ENCODE measurements around the gene HES3. TPM values are rescaled to one million over a fixed set of nuclear protein-coding genes. Genes with fewer than 3 reads are reported as not detected.

HES3 gene
- total RNA-seq = not detected in 2 replicates

- Histone ChIP-seq H4K20me1 (ENCODE audit: insufficient read depth, low read length) (peaks cover 7% of the 10 kb centered on the region), H3K9me3 (ENCODE audit: low read depth, low read length) (no peaks in the 10 kb centered on the region), H3K4me3 (ENCODE audit: insufficient read depth, low read length) (no peak within 1 kb of the TSS), H3K4me2 (ENCODE audit: insufficient read depth, low read length) (no peak within 1 kb of the TSS), H3K27me3 (ENCODE audit: insufficient read depth, low read length) (peaks cover 66% of the 10 kb centered on the region), H3K27ac (ENCODE audit: low read depth, low read length) (no peak within 1 kb of the TSS), H3K36me3 (ENCODE audit: insufficient read depth, low read length) (no peaks in the 10 kb centered on the region), H3K79me2 (ENCODE audit: insufficient read depth, low read length) (no peaks in the 10 kb centered on the region), H3K4me1 (ENCODE audit: insufficient read depth, low read length) (peaks cover 4% of the 10 kb centered on the region), H2AFZ (ENCODE audit: low read length) (no peak within 1 kb of the TSS)
- DNase-seq (ENCODE audit: insufficient read length, low spot score, missing footprints) = peak; percentile 73
- no peak for TF ChIP-seq CTCF (IDR thresholded peaks at IDR 0.05; ENCODE audit: extremely low read depth, low read depth, low read length)
These were observed at the start of gene HES3 for GRCh38 chr1:6243993-6244392. Gene HES3 (plus strand): TSS chr1:6244179. CDS start chr1:6244366, 187 bp downstream.

- H3K4me1 ChIP-seq (ENCODE audit: insufficient read depth, low read length) = peaks cover 18% of the 10 kb centered on the region
- DNase-seq (ENCODE audit: insufficient read length, low spot score, missing footprints) = peak; percentile 60
- peaks cover 43% of the 10 kb centered on the region for H3K36me3 ChIP-seq (ENCODE audit: insufficient read depth, low read length)
- peak overlapping the region; percentile 83 for H3K4me2 ChIP-seq (ENCODE audit: insufficient read depth, low read length)
- TF ChIP-seq CTCF (IDR thresholded peaks at IDR 0.05; ENCODE audit: extremely low read depth, low read depth, low read length) = no peak
- H3K27ac ChIP-seq (ENCODE audit: low read depth, low read length) = peak overlapping the region; percentile 85
- no peaks in the 10 kb centered on the region for H3K9me3 ChIP-seq (ENCODE audit: low read depth, low read length)
- H3K79me2 ChIP-seq (ENCODE audit: insufficient read depth, low read length) = peaks cover 57% of the 10 kb centered on the region
- no peak overlapping the region for H2AFZ ChIP-seq (ENCODE audit: low read length)
- no peaks in the 10 kb centered on the region for H3K27me3 ChIP-seq (ENCODE audit: insufficient read depth, low read length)
- peaks cover 29% of the 10 kb centered on the region for H4K20me1 ChIP-seq (ENCODE audit: insufficient read depth, low read length)
- peak overlapping the region; percentile 88 for H3K4me3 ChIP-seq (ENCODE audit: insufficient read depth, low read length)
These were observed 46.1 kb upstream of the HES3 start for GRCh38 chr1:6197746-6198427.

- peak; percentile 77 for DNase-seq (ENCODE audit: insufficient read length, low spot score, missing footprints)
- Histone ChIP-seq H3K36me3 (ENCODE audit: insufficient read depth, low read length) (peaks cover 36% of the 10 kb centered on the region), H4K20me1 (ENCODE audit: insufficient read depth, low read length) (peaks cover 26% of the 10 kb centered on the region), H3K79me2 (ENCODE audit: insufficient read depth, low read length) (peaks cover 53% of the 10 kb centered on the region), H3K9me3 (ENCODE audit: low read depth, low read length) (no peaks in the 10 kb centered on the region), H3K4me2 (ENCODE audit: insufficient read depth, low read length) (peak overlapping the region; percentile 83), H3K27me3 (ENCODE audit: insufficient read depth, low read length) (no peaks in the 10 kb centered on the region), H3K4me1 (ENCODE audit: insufficient read depth, low read length) (peaks cover 18% of the 10 kb centered on the region), H3K27ac (ENCODE audit: low read depth, low read length) (peak overlapping the region; percentile 85), H3K4me3 (ENCODE audit: insufficient read depth, low read length) (peak overlapping the region; percentile 88), H2AFZ (ENCODE audit: low read length) (peak overlapping the region; percentile 71)
- no peak for TF ChIP-seq CTCF (IDR thresholded peaks at IDR 0.05; ENCODE audit: extremely low read depth, low read depth, low read length)
These were observed 45.2 kb upstream of the HES3 start for GRCh38 chr1:6198646-6199297.
